Body of pancreas (tissue), 4 donors: Measurements from ENCODE around the gene CBX7.

Source experiments
- CTCF ChIP-seq, 7 experiments: fragments of 450-650 bp in 4 of 7; fragments of 200-600 bp in 3 of 7; sonication (generic) in 3 of 7; IDR thresholded peaks; one replicate each; pipeline ENCODE4 v1.5.1; 2016 to 2019; ENCODE audit warnings: antibody characterized with exemption in 7 of 7
- POLR2A ChIP-seq, 3 donors: fragments of 450-650 bp; IDR thresholded peaks; one replicate each; pipeline ENCODE4 v1.6.1; 2016; ENCODE audit warnings: antibody characterized with exemption in 3 of 3, mild to moderate bottlenecking in 2 of 3

DNA sequence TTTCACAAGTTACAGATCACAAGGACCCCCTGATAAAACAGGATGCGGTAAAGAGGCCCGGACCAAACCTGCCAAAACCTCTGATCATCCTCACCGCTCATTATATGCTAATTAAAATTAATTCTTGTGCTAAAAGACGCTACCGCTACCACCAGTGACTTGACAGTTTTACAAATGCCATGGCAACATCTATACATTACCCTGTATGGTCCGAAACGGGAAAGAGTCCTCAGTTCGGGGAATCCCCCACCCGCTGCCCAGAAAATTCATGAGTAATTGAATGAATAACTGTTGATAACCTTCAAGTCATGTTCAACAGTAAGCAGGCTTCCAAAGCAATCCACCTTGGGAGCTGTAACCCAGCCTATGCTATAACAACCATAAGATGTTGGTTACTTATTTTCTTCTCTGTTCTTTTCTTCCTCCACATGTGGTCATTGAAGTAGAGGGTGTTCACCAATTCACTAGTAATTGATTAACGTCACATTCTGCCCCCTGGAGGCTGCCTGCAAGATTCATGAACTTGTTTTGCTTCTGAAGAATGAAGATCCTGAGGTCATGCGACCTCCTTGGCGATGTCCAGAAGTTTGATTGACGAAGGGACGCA, 34.8 kb downstream of the CBX7 start:
- TF ChIP-seq CTCF (IDR thresholded peaks at IDR 0.05) (peak; percentile 28 to 65 (median 54)), POLR2A (IDR thresholded peaks at IDR 0.05) (no peak)
